RWPE2 (cell line): ENCODE measurements around the gene RASD2.

ENCODE experiments used
- ATAC-seq: fragments of 200-7000 bp; cut with Tn5 transposase; 3 replicates; pipeline ENCODE4 v1.9.1; 2021; ENCODE audit warnings: low read depth
- DNase-seq: peaks from one replicate; pipeline ENCODE4 v3.0.0-alpha.2; 2020; ENCODE audit warnings: low spot score
- H3K27ac ChIP-seq: fragments of 450-650 bp; 2 replicates; pipeline ENCODE4 v1.5.1; 2017; ENCODE audit warnings: mild to moderate bottlenecking; ENCODE audit not compliant: poor library complexity, severe bottlenecking
- H3K27me3 ChIP-seq: fragments of 250-450 bp; sonication (Bioruptor Pico); 2 replicates; pipeline ENCODE4 v1.5.1; 2021; ENCODE audit warnings: mild to moderate bottlenecking, moderate library complexity; ENCODE audit not compliant: insufficient read depth, poor library complexity, severe bottlenecking
- H3K36me3 ChIP-seq: fragments of 250-450 bp; sonication (Bioruptor Pico); 2 replicates; pipeline ENCODE4 v1.5.1; 2020; ENCODE audit warnings: low read depth, mild to moderate bottlenecking, moderate library complexity
- H3K4me1 ChIP-seq: fragments of 250-450 bp; sonication (Bioruptor Pico); 2 replicates; pipeline ENCODE4 v1.5.1; 2021; ENCODE audit warnings: mild to moderate bottlenecking, moderate library complexity; ENCODE audit not compliant: insufficient read depth, poor library complexity, severe bottlenecking
- H3K4me3 ChIP-seq: fragments of 250-450 bp; sonication (Bioruptor Pico); 2 replicates; pipeline ENCODE4 v1.5.1; 2021; ENCODE audit warnings: mild to moderate bottlenecking, moderate library complexity; ENCODE audit not compliant: severe bottlenecking
- H3K9me3 ChIP-seq: fragments of 250-450 bp; sonication (Bioruptor Pico); 2 replicates; pipeline ENCODE4 v1.5.1; 2021; ENCODE audit warnings: mild to moderate bottlenecking, moderate library complexity; ENCODE audit not compliant: severe bottlenecking
- CTCF ChIP-seq: fragments of 450-650 bp; IDR thresholded peaks from one replicate; pipeline ENCODE4 v1.5.1; 2017; ENCODE audit warnings: mild to moderate bottlenecking, moderate library complexity; ENCODE audit not compliant: poor library complexity, severe bottlenecking

Gene RASD2

GRCh38 chr22:35592418-35592967 is 51.9 kb downstream of the RASD2 start:
- TF ChIP-seq CTCF = no peak
- no peak for DNase-seq
- H3K27me3 ChIP-seq = no peaks in the 10 kb centered on the region
- ATAC-seq = no peak
- no peak overlapping the region for H3K27ac ChIP-seq
- no peaks in the 10 kb centered on the region for H3K36me3 ChIP-seq
- H3K9me3 ChIP-seq = no peaks in the 10 kb centered on the region
- no peak overlapping the region for H3K4me3 ChIP-seq
- peaks cover 9% of the 10 kb centered on the region for H3K4me1 ChIP-seq

GRCh38 chr22:35593071-35593890 is 52.6 kb downstream of the RASD2 start:
- no peak for TF ChIP-seq CTCF
- ATAC-seq = no peak
- H3K4me1 ChIP-seq = peaks cover 8% of the 10 kb centered on the region
- H3K9me3 ChIP-seq = no peaks in the 10 kb centered on the region
- no peaks in the 10 kb centered on the region for H3K27me3 ChIP-seq
- H3K36me3 ChIP-seq = no peaks in the 10 kb centered on the region
- no peak overlapping the region for H3K27ac ChIP-seq
- no peak overlapping the region for H3K4me3 ChIP-seq
- no peak for DNase-seq

- DNase-seq = no peak
- Histone ChIP-seq H3K27ac (no peak overlapping the region), H3K4me3 (no peak overlapping the region), H3K9me3 (no peaks in the 10 kb centered on the region), H3K36me3 (no peaks in the 10 kb centered on the region), H3K4me1 (peaks cover 1% of the 10 kb centered on the region), H3K27me3 (no peaks in the 10 kb centered on the region)
- no peak for TF ChIP-seq CTCF
- ATAC-seq = no peak
These were observed 53.4 kb downstream of the RASD2 start for GRCh38 chr22:35593891-35594470.

GRCh38 chr22:35594686-35595085 is 54.1 kb downstream of the RASD2 start:
- no peak for DNase-seq
- no peak for TF ChIP-seq CTCF

More at GRCh38 chr22:35594686-35595085, 54.1 kb downstream of the RASD2 start:
- Histone ChIP-seq H3K4me3 (no peak overlapping the region), H3K36me3 (no peaks in the 10 kb centered on the region), H3K27me3 (no peaks in the 10 kb centered on the region), H3K4me1 (no peaks in the 10 kb centered on the region), H3K27ac (no peak overlapping the region), H3K9me3 (no peaks in the 10 kb centered on the region)
- ATAC-seq = no peak
